ENCODE data around the gene NCKAP5L. TPM values are rescaled to one million over a fixed set of nuclear protein-coding genes. Genes with fewer than 3 reads are reported as not detected.

Gene NCKAP5L
- total and polyA plus RNA-seq, 2 donors (not counting 1 experiment from before 2014, with no cell fraction given): 3.9 to 14.2 TPM

DNA sequence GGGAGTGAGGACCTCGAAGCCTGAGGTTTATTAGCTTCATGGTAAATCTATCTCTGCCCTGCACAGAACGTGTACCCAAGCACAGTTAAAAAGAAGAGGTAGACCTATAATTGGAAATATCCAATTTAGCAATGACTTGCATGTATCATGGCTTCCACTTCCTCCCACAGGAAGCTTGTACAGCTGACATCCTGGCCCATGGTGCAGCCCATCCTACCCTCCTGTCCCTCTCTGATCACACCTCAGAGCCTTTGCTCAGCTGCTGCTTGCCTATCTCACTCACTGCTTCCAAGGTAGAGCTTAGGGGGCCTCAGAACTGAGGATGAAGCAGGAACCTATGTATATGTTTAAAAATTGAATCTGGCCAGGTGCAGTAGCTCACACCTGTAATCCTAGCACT lies 18.9 kb upstream of the NCKAP5L start:
- Histone ChIP-seq H3K79me2 (ENCODE audit: control insufficient read depth, insufficient read depth, low read length) (no peaks in the 10 kb centered on the region), H3K4me3 (replicated peaks in 1 of 4; ENCODE audit: control extremely low read depth in 1 of 4, insufficient read depth in 1 of 4, low read depth in 3 of 4, low read length in 4 of 4) (no peak overlapping the region), H3K27ac (ENCODE audit: insufficient read depth, low read length) (no peak overlapping the region), H3K9me3 (ENCODE audit: control insufficient read depth, insufficient read depth, low read depth, low read length) (no peaks in the 10 kb centered on the region), H3K27me3 (ENCODE audit: control insufficient read depth, insufficient read depth, low read length) (peaks cover 20% of the 10 kb centered on the region), H3K4me1 (ENCODE audit: control insufficient read depth, extremely low read depth, insufficient read depth, low read length) (no peaks in the 10 kb centered on the region), H3K4me2 (ENCODE audit: extremely low read depth, insufficient read depth, low read length) (no peak overlapping the region), H2AFZ (ENCODE audit: low read length) (no peak overlapping the region), H3K36me3 (ENCODE audit: control insufficient read depth, insufficient read depth, low read length) (no peaks in the 10 kb centered on the region), H3K9ac (ENCODE audit: insufficient read depth, low read length) (no peak overlapping the region), H4K20me1 (ENCODE audit: control insufficient read depth, extremely low read depth, insufficient read depth, low read length) (no peaks in the 10 kb centered on the region)
- DNase-seq (ENCODE audit: low read depth in 2 of 2): no peak
- TF ChIP-seq, protein P1, sequence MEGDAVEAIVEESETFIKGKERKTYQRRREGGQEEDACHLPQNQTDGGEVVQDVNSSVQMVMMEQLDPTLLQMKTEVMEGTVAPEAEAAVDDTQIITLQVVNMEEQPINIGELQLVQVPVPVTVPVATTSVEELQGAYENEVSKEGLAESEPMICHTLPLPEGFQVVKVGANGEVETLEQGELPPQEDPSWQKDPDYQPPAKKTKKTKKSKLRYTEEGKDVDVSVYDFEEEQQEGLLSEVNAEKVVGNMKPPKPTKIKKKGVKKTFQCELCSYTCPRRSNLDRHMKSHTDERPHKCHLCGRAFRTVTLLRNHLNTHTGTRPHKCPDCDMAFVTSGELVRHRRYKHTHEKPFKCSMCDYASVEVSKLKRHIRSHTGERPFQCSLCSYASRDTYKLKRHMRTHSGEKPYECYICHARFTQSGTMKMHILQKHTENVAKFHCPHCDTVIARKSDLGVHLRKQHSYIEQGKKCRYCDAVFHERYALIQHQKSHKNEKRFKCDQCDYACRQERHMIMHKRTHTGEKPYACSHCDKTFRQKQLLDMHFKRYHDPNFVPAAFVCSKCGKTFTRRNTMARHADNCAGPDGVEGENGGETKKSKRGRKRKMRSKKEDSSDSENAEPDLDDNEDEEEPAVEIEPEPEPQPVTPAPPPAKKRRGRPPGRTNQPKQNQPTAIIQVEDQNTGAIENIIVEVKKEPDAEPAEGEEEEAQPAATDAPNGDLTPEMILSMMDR (conservative IDR thresholded peaks at IDR 0.05 in 1 of 2, IDR thresholded peaks at IDR 0.05 in 1 of 2; ENCODE audit: low read depth in 1 of 2, low read length in 2 of 2): no peak
- TF ChIP-seq EZH2 (IDR thresholded peaks at IDR 0.05; ENCODE audit: low read length, missing control alignments): no peak

DNA sequence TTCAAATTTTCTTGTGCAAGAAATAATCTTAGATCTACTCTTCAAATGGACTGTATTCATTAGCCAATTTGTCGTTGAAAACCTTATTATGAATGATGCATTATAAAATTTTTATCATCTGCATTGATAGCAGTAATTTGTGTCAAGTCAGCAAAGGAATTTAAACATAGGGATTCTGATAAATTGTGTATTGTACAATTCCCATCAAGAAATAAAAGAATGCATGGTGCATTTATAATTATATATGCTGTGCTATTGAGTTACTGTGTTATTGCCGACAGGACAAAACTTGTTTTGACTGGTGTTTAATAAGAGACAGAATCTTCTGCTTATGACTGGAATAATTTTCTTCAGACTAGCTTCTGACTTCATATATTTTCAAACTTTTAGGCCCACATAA lies 17.8 kb upstream of the NCKAP5L start:
- H3K27ac ChIP-seq (ENCODE audit: insufficient read depth, low read length): no peak overlapping the region
- no peaks in the 10 kb centered on the region for H4K20me1 ChIP-seq (ENCODE audit: control insufficient read depth, extremely low read depth, insufficient read depth, low read length)
- H3K4me1 ChIP-seq (ENCODE audit: control insufficient read depth, extremely low read depth, insufficient read depth, low read length): no peaks in the 10 kb centered on the region
- H3K4me2 ChIP-seq (ENCODE audit: extremely low read depth, insufficient read depth, low read length): no peak overlapping the region
- H3K27me3 ChIP-seq (ENCODE audit: control insufficient read depth, insufficient read depth, low read length): peaks cover 14% of the 10 kb centered on the region
- DNase-seq (ENCODE audit: low read depth in 2 of 2): no peak
- no peak overlapping the region for H3K9ac ChIP-seq (ENCODE audit: insufficient read depth, low read length)
- no peaks in the 10 kb centered on the region for H3K9me3 ChIP-seq (ENCODE audit: control insufficient read depth, insufficient read depth, low read depth, low read length)
- H3K4me3 ChIP-seq (replicated peaks in 1 of 4; ENCODE audit: control extremely low read depth in 1 of 4, insufficient read depth in 1 of 4, low read depth in 3 of 4, low read length in 4 of 4): no peak overlapping the region
- no peaks in the 10 kb centered on the region for H3K36me3 ChIP-seq (ENCODE audit: control insufficient read depth, insufficient read depth, low read length)
- TF ChIP-seq EZH2 (IDR thresholded peaks at IDR 0.05; ENCODE audit: low read length, missing control alignments): no peak
- TF ChIP-seq, protein P1 (conservative IDR thresholded peaks at IDR 0.05 in 1 of 2, IDR thresholded peaks at IDR 0.05 in 1 of 2; ENCODE audit: low read depth in 1 of 2, low read length in 2 of 2): no peak
- H2AFZ ChIP-seq (ENCODE audit: low read length): no peak overlapping the region
- peaks cover 3% of the 10 kb centered on the region for H3K79me2 ChIP-seq (ENCODE audit: control insufficient read depth, insufficient read depth, low read length)

DNA sequence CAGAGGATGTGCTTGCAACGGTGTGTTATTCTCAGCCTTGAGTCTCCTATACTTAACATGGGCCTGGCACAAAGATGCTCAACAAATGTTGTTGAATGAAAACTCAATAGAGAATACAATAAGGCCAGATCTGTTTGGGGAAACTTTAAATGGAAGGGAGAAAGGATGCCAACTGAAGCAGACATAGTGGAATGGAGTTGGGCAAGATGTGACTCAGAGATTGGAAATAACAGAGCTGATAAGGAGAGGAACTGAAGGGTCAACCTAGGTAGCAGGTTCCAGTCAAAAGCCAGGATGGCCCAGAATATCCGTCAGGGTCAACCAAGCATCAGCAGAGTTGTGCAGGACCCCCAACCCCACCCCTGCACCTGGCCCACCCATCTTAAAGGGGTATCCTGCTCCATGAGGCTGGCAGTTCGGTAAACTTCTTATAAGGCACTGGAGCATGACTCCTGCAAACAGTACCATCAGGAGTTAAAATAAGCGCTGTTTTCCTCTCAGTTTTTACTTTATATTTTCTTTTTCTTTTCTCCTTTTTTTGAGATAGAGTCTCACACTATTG lies 15.7 kb upstream of the NCKAP5L start:
- H3K9me3 ChIP-seq (ENCODE audit: control insufficient read depth, insufficient read depth, low read depth, low read length): no peaks in the 10 kb centered on the region

More for the DNA sequence above, 15.7 kb upstream of the NCKAP5L start:
- Histone ChIP-seq H3K4me3 (replicated peaks in 1 of 4; ENCODE audit: control extremely low read depth in 1 of 4, insufficient read depth in 1 of 4, low read depth in 3 of 4, low read length in 4 of 4) (no peak overlapping the region), H3K4me1 (ENCODE audit: control insufficient read depth, extremely low read depth, insufficient read depth, low read length) (no peaks in the 10 kb centered on the region), H4K20me1 (ENCODE audit: control insufficient read depth, extremely low read depth, insufficient read depth, low read length) (no peaks in the 10 kb centered on the region), H3K27me3 (ENCODE audit: control insufficient read depth, insufficient read depth, low read length) (peaks cover 9% of the 10 kb centered on the region), H2AFZ (ENCODE audit: low read length) (no peak overlapping the region), H3K79me2 (ENCODE audit: control insufficient read depth, insufficient read depth, low read length) (peaks cover 3% of the 10 kb centered on the region), H3K36me3 (ENCODE audit: control insufficient read depth, insufficient read depth, low read length) (no peaks in the 10 kb centered on the region), H3K9ac (ENCODE audit: insufficient read depth, low read length) (no peak overlapping the region), H3K27ac (ENCODE audit: insufficient read depth, low read length) (no peak overlapping the region), H3K4me2 (ENCODE audit: extremely low read depth, insufficient read depth, low read length) (no peak overlapping the region)
- no peak for DNase-seq (ENCODE audit: low read depth in 2 of 2)
- TF ChIP-seq EZH2 (IDR thresholded peaks at IDR 0.05; ENCODE audit: low read length, missing control alignments): no peak
- TF ChIP-seq, protein P1 (conservative IDR thresholded peaks at IDR 0.05 in 1 of 2, IDR thresholded peaks at IDR 0.05 in 1 of 2; ENCODE audit: low read depth in 1 of 2, low read length in 2 of 2): no peak

Data from fibroblast of lung (primary cell).